Uterus (tissue), 4 donors: Measurements from ENCODE around the gene CDH4. TPM values are rescaled to one million over a fixed set of nuclear protein-coding genes. Genes with fewer than 3 reads are reported as not detected.

Experiments
- DNase-seq, 2 donors: peaks; one replicate each; pipeline ENCODE4 v3.0.0-alpha.2; 2019 to 2020
- H3K27ac ChIP-seq, 2 donors: fragments of 200-600 bp; sonication (generic); 1 replicate in 1 of 2; 2 replicates in 1 of 2; pipeline ENCODE4 v1.5.1; 2016 to 2018
- H3K27me3 ChIP-seq, 2 donors: fragments of 200-600 bp; sonication (generic); one replicate each; pipeline ENCODE4 v1.5.1; 2018 to 2019; ENCODE audit warnings: control low read depth in 1 of 2
- H3K36me3 ChIP-seq, 2 donors: fragments of 200-600 bp; sonication (generic); one replicate each; pipeline ENCODE4 v1.5.1; 2019; ENCODE audit warnings: control low read depth in 1 of 2
- H3K4me1 ChIP-seq, 2 donors: fragments of 200-600 bp; sonication (generic); one replicate each; pipeline ENCODE4 v1.5.1; 2018 to 2019; ENCODE audit warnings: control low read depth in 1 of 2
- H3K4me3 ChIP-seq, 2 donors: fragments of 200-600 bp; sonication (generic); 1 replicate in 1 of 2; 2 replicates in 1 of 2; pipeline ENCODE4 v1.5.1; 2018 to 2019; ENCODE audit warnings: mild to moderate bottlenecking in 1 of 2
- H3K9me3 ChIP-seq, 2 donors: fragments of 200-600 bp; sonication (generic); one replicate each; pipeline ENCODE4 v1.5.1; 2019; ENCODE audit warnings: control low read depth in 1 of 2
- POLR2A ChIP-seq, 2 donors: fragments of 450-650 bp; IDR thresholded peaks; one replicate each; pipeline ENCODE4 v1.6.1; 2016; ENCODE audit warnings: antibody characterized with exemption in 2 of 2, mild to moderate bottlenecking in 1 of 2, moderate library complexity in 1 of 2
- intact Hi-C: fragments of 100-400 bp; cut with DNase I; formaldehyde crosslinking; loops from one replicate; pipeline ENCODE4 v1.15.1; 2023; ENCODE audit warnings: low total_unique reads
- total RNA-seq, 4 donors: library from RNA; depleted of rRNA in 3 of 4; stranded (reverse); fragments of >200 nt in 3 of 4; gene quantifications; one replicate each; pipeline versions ENCODE4 v1.1.0 to v1.2.4, GENCODE V29; 2014 to 2023
- TF ChIP-seq, protein P1 (sequence below), 4 experiments: fragments of 200-600 bp in 2 of 4; fragments of 450-650 bp in 2 of 4; sonication (generic) in 2 of 4; IDR thresholded peaks; one replicate each; pipeline ENCODE4 v1.5.1; 2016 to 2019; ENCODE audit warnings: antibody characterized with exemption in 4 of 4, mild to moderate bottlenecking in 2 of 4, moderate library complexity in 1 of 4
- donor health status: DM: yes; HTN: yes; CAD: no.

The CDH4 gene
- total RNA-seq, 4 donors from 2014 or later, result under 0.01 to 0.55 TPM; not detected in 2

DNA sequence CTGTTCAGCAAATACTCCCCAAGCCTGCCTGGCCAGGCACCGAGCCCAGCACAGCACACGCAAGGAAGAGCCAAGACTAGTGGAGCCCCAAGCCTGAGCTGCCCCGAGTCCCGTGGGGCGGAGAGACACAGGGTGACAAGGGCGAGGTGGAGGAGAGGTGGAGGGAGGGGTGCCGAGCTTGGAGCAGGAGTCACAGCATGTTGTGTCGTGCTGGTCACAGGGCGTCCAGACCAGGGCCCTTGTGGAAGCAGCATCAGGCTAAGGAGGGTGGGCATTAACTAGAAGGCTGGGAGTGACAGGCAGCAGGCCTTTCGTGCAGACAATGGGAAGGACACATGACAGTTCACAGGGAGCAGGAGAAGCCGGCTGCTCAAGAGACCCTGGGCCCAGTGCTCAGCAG, 422.1 kb downstream of the CDH4 start:
- intact Hi-C loops, result no loop called here
- DNase-seq, result no peak
- Histone ChIP-seq H3K36me3 (no peaks in the 10 kb centered on the region), H3K9me3 (no peaks in the 10 kb centered on the region), H3K4me3 (no peak overlapping the region), H3K27ac (no peak overlapping the region), H3K27me3 (no peaks in the 10 kb centered on the region), H3K4me1 (no peaks in the 10 kb centered on the region)
- TF ChIP-seq, protein P1, sequence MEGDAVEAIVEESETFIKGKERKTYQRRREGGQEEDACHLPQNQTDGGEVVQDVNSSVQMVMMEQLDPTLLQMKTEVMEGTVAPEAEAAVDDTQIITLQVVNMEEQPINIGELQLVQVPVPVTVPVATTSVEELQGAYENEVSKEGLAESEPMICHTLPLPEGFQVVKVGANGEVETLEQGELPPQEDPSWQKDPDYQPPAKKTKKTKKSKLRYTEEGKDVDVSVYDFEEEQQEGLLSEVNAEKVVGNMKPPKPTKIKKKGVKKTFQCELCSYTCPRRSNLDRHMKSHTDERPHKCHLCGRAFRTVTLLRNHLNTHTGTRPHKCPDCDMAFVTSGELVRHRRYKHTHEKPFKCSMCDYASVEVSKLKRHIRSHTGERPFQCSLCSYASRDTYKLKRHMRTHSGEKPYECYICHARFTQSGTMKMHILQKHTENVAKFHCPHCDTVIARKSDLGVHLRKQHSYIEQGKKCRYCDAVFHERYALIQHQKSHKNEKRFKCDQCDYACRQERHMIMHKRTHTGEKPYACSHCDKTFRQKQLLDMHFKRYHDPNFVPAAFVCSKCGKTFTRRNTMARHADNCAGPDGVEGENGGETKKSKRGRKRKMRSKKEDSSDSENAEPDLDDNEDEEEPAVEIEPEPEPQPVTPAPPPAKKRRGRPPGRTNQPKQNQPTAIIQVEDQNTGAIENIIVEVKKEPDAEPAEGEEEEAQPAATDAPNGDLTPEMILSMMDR (IDR thresholded peaks at IDR 0.05), result no peak
- no peak for TF ChIP-seq POLR2A (IDR thresholded peaks at IDR 0.05)

DNA sequence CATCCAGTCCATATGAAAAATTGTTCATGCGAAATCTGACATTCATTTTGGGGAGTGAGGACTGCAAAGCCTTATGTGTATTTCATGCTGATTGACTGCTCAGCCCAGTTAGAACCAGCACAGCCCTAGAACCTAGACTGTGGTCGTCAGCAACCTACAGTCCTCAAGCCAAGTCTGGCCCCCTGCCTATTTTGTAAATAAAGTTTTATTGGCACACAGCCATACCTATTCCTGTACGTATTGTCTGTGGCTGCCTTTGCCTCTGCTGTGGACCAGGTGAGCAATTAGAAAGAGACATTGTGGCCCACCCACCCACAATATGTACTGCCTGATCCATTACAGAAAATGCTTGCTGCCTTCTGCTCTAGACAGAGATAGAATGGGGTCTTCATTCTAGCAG, 422.6 kb downstream of the CDH4 start:
- no peak overlapping the region for H3K27ac ChIP-seq
- no peaks in the 10 kb centered on the region for H3K36me3 ChIP-seq
- no peaks in the 10 kb centered on the region for H3K4me1 ChIP-seq
- no peak for DNase-seq
- no peaks in the 10 kb centered on the region for H3K27me3 ChIP-seq
- TF ChIP-seq POLR2A (IDR thresholded peaks at IDR 0.05), result no peak
- TF ChIP-seq, protein P1 (IDR thresholded peaks at IDR 0.05), result no peak
- no peaks in the 10 kb centered on the region for H3K9me3 ChIP-seq
- no peak overlapping the region for H3K4me3 ChIP-seq
- intact Hi-C loops, result no loop called here

DNA sequence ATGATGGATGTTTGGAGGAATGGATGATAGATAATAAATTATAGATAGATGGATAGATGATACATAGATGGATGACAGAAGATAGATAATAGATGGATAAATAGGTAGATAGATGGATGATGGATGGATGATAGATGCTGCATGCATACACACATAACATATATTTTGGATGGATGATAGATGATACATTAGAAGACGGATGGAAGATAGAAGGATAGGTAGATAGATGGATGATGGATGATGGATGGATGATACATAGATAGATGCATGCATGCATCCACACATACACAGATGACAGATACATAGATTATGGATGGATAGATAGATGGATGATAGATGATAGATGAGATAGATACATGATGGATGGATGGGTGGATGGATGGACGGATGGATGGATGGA, 425.9 kb downstream of the CDH4 start:
- TF ChIP-seq, protein P1 (IDR thresholded peaks at IDR 0.05), result no peak
- TF ChIP-seq POLR2A (IDR thresholded peaks at IDR 0.05), result no peak
- DNase-seq, result no peak
- Histone ChIP-seq H3K27ac (no peak overlapping the region), H3K4me3 (no peak overlapping the region), H3K9me3 (no peaks in the 10 kb centered on the region), H3K27me3 (no peaks in the 10 kb centered on the region), H3K4me1 (no peaks in the 10 kb centered on the region), H3K36me3 (no peaks in the 10 kb centered on the region)
- intact Hi-C loops, result no loop called here

DNA sequence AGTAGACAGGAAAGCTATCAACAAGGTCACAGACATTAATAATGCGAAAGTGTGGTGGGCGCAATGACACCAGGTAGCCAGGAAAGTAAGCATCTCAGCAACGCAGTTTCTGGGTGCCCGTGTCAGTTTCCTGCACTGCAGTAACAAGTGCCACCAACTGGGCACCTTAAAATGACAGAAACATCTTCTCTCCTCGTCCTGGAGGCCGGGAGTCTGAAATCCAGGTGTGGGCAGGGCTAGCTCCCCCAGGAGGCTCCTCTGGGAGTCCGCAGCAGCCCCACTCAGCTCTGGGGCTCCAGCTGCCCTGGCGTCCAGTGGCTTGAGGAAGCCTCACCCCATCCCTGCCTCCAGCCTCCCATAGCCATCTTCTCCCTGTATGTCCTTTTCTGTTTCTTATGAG, 426.4 kb downstream of the CDH4 start:
- Histone ChIP-seq H3K27ac (no peak overlapping the region), H3K36me3 (no peaks in the 10 kb centered on the region), H3K27me3 (no peaks in the 10 kb centered on the region), H3K4me3 (no peak overlapping the region), H3K9me3 (no peaks in the 10 kb centered on the region), H3K4me1 (no peaks in the 10 kb centered on the region)
- TF ChIP-seq, protein P1 (IDR thresholded peaks at IDR 0.05), result no peak
- TF ChIP-seq POLR2A (IDR thresholded peaks at IDR 0.05), result no peak
- no peak for DNase-seq
- intact Hi-C loops, result no loop called here

DNA sequence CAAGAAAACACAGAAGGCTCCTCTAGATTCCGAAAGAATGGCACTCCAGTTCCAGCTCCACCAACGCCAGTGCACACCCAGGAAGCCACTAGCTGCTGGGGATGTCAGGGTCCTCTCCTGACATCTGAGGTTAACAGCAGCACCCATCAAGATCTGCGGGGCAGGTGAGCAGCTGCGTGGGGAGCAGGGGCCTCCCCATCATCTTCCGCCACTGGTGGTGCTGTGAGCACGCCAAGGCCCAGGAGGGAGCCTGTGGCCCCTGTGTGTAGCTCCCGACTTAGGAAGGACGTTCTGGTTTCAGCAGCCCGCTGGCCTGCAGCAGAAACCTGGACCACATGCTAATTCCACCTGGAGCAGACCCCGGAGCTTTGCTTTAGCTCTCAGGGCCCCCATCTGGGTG, 427.4 kb downstream of the CDH4 start:
- H3K4me3 ChIP-seq, result no peak overlapping the region
- TF ChIP-seq, protein P1 (IDR thresholded peaks at IDR 0.05), result no peak
- TF ChIP-seq POLR2A (IDR thresholded peaks at IDR 0.05), result no peak
- H3K4me1 ChIP-seq, result no peaks in the 10 kb centered on the region
- H3K27ac ChIP-seq, result no peak overlapping the region
- no peaks in the 10 kb centered on the region for H3K36me3 ChIP-seq
- H3K27me3 ChIP-seq, result no peaks in the 10 kb centered on the region
- no peaks in the 10 kb centered on the region for H3K9me3 ChIP-seq
- intact Hi-C loops, result no loop called here
- no peak for DNase-seq
